GM23338 (cell line): ENCODE measurements around the gene MT1H. TPM values are rescaled to one million over a fixed set of nuclear protein-coding genes. Genes with fewer than 3 reads are reported as not detected.

Source experiments
- ATAC-seq: fragments of 200-7000 bp; cut with Tn5 transposase; 3 replicates; pipeline ENCODE4 v1.9.1; 2020
- DNase-seq: peaks from one replicate; pipeline ENCODE4 v3.0.0-alpha.2; 2015; ENCODE audit warnings: low spot score
- H2AFZ ChIP-seq: fragments of 200-600 bp; sonication (generic); 2 replicates; pipeline ENCODE4 v1.8.0; 2016; ENCODE audit warnings: antibody characterized with exemption, mild to moderate bottlenecking, moderate library complexity
- H3F3A ChIP-seq: fragments of 200-600 bp; sonication (generic); replicated peaks from 2 replicates; pipeline ENCODE4 v1.8.0; 2017; ENCODE audit warnings: antibody characterized with exemption, mixed run types, low read depth
- H3K27ac ChIP-seq: fragments of 200-600 bp; sonication (generic); 2 replicates; pipeline ENCODE4 v1.6.1; 2016; ENCODE audit warnings: low read depth
- H3K27me3 ChIP-seq: fragments of 200-600 bp; sonication (generic); 2 replicates; pipeline ENCODE4 v1.8.0; 2016; ENCODE audit warnings: mild to moderate bottlenecking, mixed run types, moderate library complexity; ENCODE audit not compliant: insufficient read depth
- H3K36me3 ChIP-seq: fragments of 200-600 bp; sonication (generic); 2 replicates; pipeline ENCODE4 v1.8.0; 2016; ENCODE audit warnings: mild to moderate bottlenecking; ENCODE audit not compliant: insufficient read depth
- H3K4me1 ChIP-seq: fragments of 200-600 bp; sonication (generic); 2 replicates; pipeline ENCODE4 v1.8.0; 2016; ENCODE audit warnings: mild to moderate bottlenecking, moderate library complexity; ENCODE audit not compliant: insufficient read depth
- H3K4me2 ChIP-seq: fragments of 200-600 bp; sonication (generic); 2 replicates; pipeline ENCODE4 v1.7.1; 2017; ENCODE audit warnings: mixed run types
- H3K4me3 ChIP-seq: fragments of 200-600 bp; sonication (generic); 2 replicates; pipeline ENCODE4 v1.6.1; 2016; ENCODE audit warnings: mixed run types
- H3K79me2 ChIP-seq: fragments of 200-600 bp; sonication (generic); replicated peaks from 2 replicates; pipeline ENCODE4 v1.8.0; 2017; ENCODE audit warnings: mild to moderate bottlenecking; ENCODE audit not compliant: insufficient read depth
- H3K9me2 ChIP-seq: fragments of 200-600 bp; sonication (generic); 2 replicates; pipeline ENCODE4 v1.8.0; 2017; ENCODE audit not compliant: insufficient read depth
- H4K20me1 ChIP-seq: fragments of 200-600 bp; sonication (generic); replicated peaks from 2 replicates; pipeline ENCODE4 v1.8.0; 2017; ENCODE audit warnings: mild to moderate bottlenecking; ENCODE audit not compliant: insufficient read depth
- H3K27ac Mint-ChIP-seq: 2 replicates; pipeline ENCODE4 v1.8.0; 2020; ENCODE audit warnings: inconsistent platforms, mild to moderate bottlenecking, moderate library complexity, mixed read lengths
- H3K27me3 Mint-ChIP-seq: 3 replicates; pipeline ENCODE4 v1.8.0; 2022; ENCODE audit warnings: low read depth, mild to moderate bottlenecking, moderate library complexity, mixed read lengths, inconsistent platforms; ENCODE audit not compliant: insufficient read depth, poor library complexity
- H3K36me3 Mint-ChIP-seq: 3 replicates; pipeline ENCODE4 v1.8.0; 2021; ENCODE audit warnings: low read depth, mild to moderate bottlenecking, inconsistent platforms, moderate library complexity, mixed read lengths
- H3K4me1 Mint-ChIP-seq: 3 replicates; pipeline ENCODE4 v1.8.0; 2020; ENCODE audit warnings: mild to moderate bottlenecking, inconsistent platforms, mixed read lengths
- H3K4me3 Mint-ChIP-seq: 3 replicates; pipeline ENCODE4 v1.8.0; 2021; ENCODE audit warnings: moderate library complexity, mild to moderate bottlenecking, inconsistent platforms, mixed read lengths
- H3K9me3 Mint-ChIP-seq: 3 replicates; pipeline ENCODE4 v1.8.0; 2020; ENCODE audit warnings: moderate library complexity, mild to moderate bottlenecking, inconsistent platforms, mixed read lengths
- EZH2 ChIP-seq: fragments of 200-600 bp; sonication (generic); IDR thresholded peaks from one replicate; pipeline ENCODE4 v1.8.0; 2017; ENCODE audit warnings: antibody characterized with exemption, mild to moderate bottlenecking, low read depth; ENCODE audit not compliant: unreplicated experiment
- EZH2phosphoT487 ChIP-seq: fragments of 200-600 bp; sonication (generic); IDR thresholded peaks from one replicate; pipeline ENCODE4 v1.8.1; 2018; ENCODE audit warnings: antibody characterized with exemption; ENCODE audit not compliant: unreplicated experiment
- JUNB ChIP-seq: IDR thresholded peaks from one replicate; pipeline ENCODE4 v1.6.1; 2016; ENCODE audit warnings: antibody characterized with exemption; ENCODE audit not compliant: unreplicated experiment
- NANOG ChIP-seq: IDR thresholded peaks from 2 replicates; pipeline ENCODE4 v1.6.1; 2016; ENCODE audit warnings: antibody characterized with exemption, borderline replicate concordance
- POLR2AphosphoS5 ChIP-seq: IDR thresholded peaks from 2 replicates; pipeline ENCODE4 v1.6.1; 2016; ENCODE audit warnings: antibody characterized with exemption, low read depth
- ZNF114 ChIP-seq: fragments of 250-450 bp; sonication (Bioruptor Pico); IDR thresholded peaks from 2 replicates; pipeline ENCODE4 v1.5.0; 2020; ENCODE audit warnings: mild to moderate bottlenecking, moderate library complexity
- ZNF331 ChIP-seq: fragments of 250-450 bp; sonication (Bioruptor Pico); IDR thresholded peaks from 2 replicates; pipeline ENCODE4 v1.5.0; 2020; ENCODE audit warnings: low read depth, mild to moderate bottlenecking, moderate library complexity
- polyA plus RNA-seq: library from polyadenylated mRNA; unstranded; fragments of >200 nt; fragmentation: Nextera tagmentation; extraction: Ambion mirVana; gene quantifications from 2 replicates; pipeline ENCODE4 v1.2.1, GENCODE V29; 2016
- total RNA-seq: library from RNA; depleted of rRNA; stranded (reverse); fragments of >200 nt; shearing (Covaris generic); gene quantifications from 2 replicates; pipeline ENCODE4 v1.2.3, GENCODE V29; 2014
- TF ChIP-seq, protein P1 (sequence below): fragments of 250-450 bp; sonication (Bioruptor Pico); IDR thresholded peaks from 2 replicates; pipeline ENCODE4 v1.5.0; 2020; ENCODE audit warnings: mild to moderate bottlenecking, moderate library complexity

MT1H gene
- total and polyA plus RNA-seq, 2 experiments from 2014 or later = 52.3 to 425 TPM

DNA sequence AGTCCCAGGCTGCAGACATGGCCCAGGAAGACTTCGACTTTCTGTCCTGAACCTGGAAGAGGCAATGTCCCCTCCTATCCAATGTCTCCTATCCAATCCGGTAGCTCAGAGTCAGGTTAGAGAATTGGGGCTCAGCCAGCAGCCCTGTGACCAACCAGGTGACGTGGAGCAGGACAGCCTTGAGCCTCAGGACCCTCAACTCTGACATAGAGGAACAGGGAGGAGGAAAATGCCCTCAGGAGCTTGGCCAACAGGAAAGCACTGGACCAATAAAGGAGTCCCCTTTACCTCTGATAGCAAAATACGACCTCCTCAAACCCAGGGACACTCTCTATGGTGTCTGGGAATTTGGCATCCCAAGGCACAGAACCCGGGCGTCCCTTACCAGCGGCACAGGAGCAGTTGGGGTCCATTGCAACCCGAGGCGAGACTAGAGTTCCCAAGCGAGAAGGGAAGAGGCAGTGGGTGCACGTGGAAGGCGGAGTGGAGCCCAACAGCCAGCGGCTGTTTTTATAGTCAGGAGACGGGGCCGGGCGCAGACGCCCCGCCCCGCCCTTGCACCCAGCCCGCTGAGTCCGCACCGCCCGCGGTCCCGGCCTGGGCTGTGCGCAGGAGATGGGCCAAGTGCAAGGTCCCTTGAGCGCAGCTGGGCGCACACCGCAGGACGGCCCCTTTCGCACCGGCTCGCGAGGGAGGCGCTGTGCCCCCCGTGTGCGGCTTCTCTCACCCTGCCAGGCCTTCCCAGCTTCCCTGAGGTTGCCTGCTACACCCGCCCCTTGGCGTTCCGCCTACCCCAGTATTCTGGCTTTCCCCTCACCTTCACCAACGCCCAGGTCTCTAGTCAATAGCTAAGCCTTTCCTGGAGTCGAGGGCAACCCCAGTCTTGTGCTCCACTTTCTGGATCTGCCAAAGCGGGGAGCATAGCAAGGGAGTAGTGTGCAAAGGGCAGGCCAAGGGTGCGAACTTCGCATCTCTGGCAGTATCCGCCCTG, 1.7 kb upstream of the MT1H start, which contains the start of gene MT1G:
Gene MT1G, minus strand, starts transcription at position 485 of the 991 bp plus-strand sequence. Its CDS starts 72 bp downstream, at position 413.
- peaks cover 36% of the 10 kb centered on the region for H3K4me1 Mint-ChIP-seq
- H3K27ac Mint-ChIP-seq = no peak within 1 kb of the TSS
- peak within 1 kb of the TSS; percentile 62 for H3K4me3 ChIP-seq
- H3K27me3 Mint-ChIP-seq = peaks cover 99% of the 10 kb centered on the region
- peak within 1 kb of the TSS; percentile 83 for H3K4me3 Mint-ChIP-seq
- peaks cover 16% of the 10 kb centered on the region for H3F3A ChIP-seq
- H3K27ac ChIP-seq = no peak within 1 kb of the TSS
- ATAC-seq (peak; percentile 70), DNase-seq (peak; percentile 58)
- no peaks in the 10 kb centered on the region; the same call in 1 of the 2 replicates for H3K79me2 ChIP-seq
- H2AFZ ChIP-seq = peak within 1 kb of the TSS; percentile 91
- peaks cover 100% of the 10 kb centered on the region for H3K27me3 ChIP-seq
- peaks cover 42% of the 10 kb centered on the region for H3K4me1 ChIP-seq
- no peaks in the 10 kb centered on the region for H4K20me1 ChIP-seq
- H3K36me3 Mint-ChIP-seq = peaks cover 36% of the 10 kb centered on the region
- H3K4me2 ChIP-seq = peak within 1 kb of the TSS; percentile 91
- peaks cover 3% of the 10 kb centered on the region; the same call in 1 of the 3 replicates for H3K9me3 Mint-ChIP-seq
- H3K36me3 ChIP-seq = no peaks in the 10 kb centered on the region
- TF ChIP-seq ZNF114 (CRISPR knock-in tag) (no peak), ZNF331 (CRISPR knock-in tag) (no peak), EZH2phosphoT487 (peak; percentile 65), POLR2AphosphoS5 (peak; percentile 89), NANOG (no peak), EZH2 (peak; percentile 22)
- no peaks in the 10 kb centered on the region for H3K9me2 ChIP-seq

DNA sequence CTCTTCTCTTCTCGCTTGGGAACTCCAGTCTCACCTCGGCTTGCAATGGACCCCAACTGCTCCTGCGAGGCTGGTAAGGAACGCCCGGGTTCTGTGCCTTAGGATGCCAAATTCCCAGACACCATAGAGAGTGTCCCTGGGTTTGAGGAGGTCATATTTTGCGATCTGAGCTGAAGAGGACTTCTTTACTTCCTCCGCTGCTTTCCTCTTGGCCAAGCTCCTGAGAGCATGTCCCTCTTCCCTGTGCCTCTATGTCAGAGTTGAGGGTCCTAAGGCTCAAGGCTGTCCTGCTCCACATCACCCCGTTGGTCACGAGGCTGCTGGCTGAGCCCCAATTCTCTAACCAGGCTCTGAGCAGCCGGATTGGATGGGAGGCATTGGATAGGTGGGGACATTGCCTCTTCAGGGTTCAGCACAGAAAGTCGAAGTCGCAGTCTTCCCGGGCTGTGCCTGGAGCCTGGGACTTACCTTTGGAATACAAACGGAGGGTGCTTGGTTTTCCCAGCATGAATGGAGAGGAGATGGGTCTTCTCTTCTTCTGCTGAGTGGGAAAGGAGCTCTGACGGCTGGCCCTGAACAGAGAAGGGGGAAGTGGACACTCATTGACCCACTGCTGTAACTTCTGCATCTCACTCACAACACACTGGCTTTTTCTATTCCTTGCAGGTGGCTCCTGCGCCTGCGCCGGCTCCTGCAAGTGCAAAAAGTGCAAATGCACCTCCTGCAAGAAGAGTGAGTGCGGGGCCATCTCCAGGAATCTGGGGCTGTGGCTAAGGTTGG, 416 bp downstream of the MT1H start:
- no peak overlapping the region for H3K27ac Mint-ChIP-seq
- DNase-seq = peak; percentile 35
- no peak overlapping the region for H3K27ac ChIP-seq
- peak overlapping the region; percentile 83 for H3K4me3 Mint-ChIP-seq
- no peaks in the 10 kb centered on the region for H4K20me1 ChIP-seq
- peaks cover 3% of the 10 kb centered on the region; the same call in 1 of the 3 replicates for H3K9me3 Mint-ChIP-seq
- H3K79me2 ChIP-seq = no peaks in the 10 kb centered on the region; the same call in 1 of the 2 replicates
- H3K36me3 Mint-ChIP-seq = peaks cover 36% of the 10 kb centered on the region
- H3K27me3 Mint-ChIP-seq = peaks cover 88% of the 10 kb centered on the region
- peaks cover 14% of the 10 kb centered on the region for H3F3A ChIP-seq
- H3K4me1 ChIP-seq = peaks cover 53% of the 10 kb centered on the region
- TF ChIP-seq POLR2AphosphoS5 = peak; percentile 33
- peak; percentile 69 for TF ChIP-seq EZH2
- TF ChIP-seq, protein P1, sequence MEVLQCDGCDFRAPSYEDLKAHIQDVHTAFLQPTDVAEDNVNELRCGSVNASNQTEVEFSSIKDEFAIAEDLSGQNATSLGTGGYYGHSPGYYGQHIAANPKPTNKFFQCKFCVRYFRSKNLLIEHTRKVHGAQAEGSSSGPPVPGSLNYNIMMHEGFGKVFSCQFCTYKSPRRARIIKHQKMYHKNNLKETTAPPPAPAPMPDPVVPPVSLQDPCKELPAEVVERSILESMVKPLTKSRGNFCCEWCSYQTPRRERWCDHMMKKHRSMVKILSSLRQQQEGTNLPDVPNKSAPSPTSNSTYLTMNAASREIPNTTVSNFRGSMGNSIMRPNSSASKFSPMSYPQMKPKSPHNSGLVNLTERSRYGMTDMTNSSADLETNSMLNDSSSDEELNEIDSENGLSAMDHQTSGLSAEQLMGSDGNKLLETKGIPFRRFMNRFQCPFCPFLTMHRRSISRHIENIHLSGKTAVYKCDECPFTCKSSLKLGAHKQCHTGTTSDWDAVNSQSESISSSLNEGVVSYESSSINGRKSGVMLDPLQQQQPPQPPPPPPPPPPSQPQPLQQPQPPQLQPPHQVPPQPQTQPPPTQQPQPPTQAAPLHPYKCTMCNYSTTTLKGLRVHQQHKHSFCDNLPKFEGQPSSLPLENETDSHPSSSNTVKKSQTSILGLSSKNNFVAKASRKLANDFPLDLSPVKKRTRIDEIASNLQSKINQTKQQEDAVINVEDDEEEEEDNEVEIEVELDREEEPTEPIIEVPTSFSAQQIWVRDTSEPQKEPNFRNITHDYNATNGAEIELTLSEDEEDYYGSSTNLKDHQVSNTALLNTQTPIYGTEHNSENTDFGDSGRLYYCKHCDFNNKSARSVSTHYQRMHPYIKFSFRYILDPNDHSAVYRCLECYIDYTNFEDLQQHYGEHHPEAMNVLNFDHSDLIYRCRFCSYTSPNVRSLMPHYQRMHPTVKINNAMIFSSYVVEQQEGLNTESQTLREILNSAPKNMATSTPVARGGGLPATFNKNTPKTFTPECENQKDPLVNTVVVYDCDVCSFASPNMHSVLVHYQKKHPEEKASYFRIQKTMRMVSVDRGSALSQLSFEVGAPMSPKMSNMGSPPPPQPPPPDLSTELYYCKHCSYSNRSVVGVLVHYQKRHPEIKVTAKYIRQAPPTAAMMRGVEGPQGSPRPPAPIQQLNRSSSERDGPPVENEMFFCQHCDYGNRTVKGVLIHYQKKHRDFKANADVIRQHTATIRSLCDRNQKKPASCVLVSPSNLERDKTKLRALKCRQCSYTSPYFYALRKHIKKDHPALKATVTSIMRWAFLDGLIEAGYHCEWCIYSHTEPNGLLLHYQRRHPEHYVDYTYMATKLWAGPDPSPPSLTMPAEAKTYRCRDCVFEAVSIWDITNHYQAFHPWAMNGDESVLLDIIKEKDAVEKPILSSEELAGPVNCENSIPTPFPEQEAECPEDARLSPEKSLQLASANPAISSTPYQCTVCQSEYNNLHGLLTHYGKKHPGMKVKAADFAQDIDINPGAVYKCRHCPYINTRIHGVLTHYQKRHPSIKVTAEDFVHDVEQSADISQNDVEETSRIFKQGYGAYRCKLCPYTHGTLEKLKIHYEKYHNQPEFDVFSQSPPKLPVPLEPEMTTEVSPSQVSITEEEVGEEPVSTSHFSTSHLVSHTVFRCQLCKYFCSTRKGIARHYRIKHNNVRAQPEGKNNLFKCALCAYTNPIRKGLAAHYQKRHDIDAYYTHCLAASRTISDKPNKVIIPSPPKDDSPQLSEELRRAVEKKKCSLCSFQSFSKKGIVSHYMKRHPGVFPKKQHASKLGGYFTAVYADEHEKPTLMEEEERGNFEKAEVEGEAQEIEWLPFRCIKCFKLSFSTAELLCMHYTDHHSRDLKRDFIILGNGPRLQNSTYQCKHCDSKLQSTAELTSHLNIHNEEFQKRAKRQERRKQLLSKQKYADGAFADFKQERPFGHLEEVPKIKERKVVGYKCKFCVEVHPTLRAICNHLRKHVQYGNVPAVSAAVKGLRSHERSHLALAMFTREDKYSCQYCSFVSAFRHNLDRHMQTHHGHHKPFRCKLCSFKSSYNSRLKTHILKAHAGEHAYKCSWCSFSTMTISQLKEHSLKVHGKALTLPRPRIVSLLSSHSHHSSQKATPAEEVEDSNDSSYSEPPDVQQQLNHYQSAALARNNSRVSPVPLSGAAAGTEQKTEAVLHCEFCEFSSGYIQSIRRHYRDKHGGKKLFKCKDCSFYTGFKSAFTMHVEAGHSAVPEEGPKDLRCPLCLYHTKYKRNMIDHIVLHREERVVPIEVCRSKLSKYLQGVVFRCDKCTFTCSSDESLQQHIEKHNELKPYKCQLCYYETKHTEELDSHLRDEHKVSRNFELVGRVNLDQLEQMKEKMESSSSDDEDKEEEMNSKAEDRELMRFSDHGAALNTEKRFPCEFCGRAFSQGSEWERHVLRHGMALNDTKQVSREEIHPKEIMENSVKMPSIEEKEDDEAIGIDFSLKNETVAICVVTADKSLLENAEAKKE (CRISPR knock-in tag) = no peak
- no peak for TF ChIP-seq JUNB
- no peaks in the 10 kb centered on the region for H3K9me2 ChIP-seq
- H3K4me1 Mint-ChIP-seq = peaks cover 42% of the 10 kb centered on the region
- H2AFZ ChIP-seq = peak overlapping the region; percentile 90
- H3K27me3 ChIP-seq = peaks cover 88% of the 10 kb centered on the region
- ATAC-seq = peak; percentile 5
- no peaks in the 10 kb centered on the region for H3K36me3 ChIP-seq
- H3K4me3 ChIP-seq = peak overlapping the region; percentile 62
- H3K4me2 ChIP-seq = peak overlapping the region; percentile 91
